C4-2B (cell line): ENCODE measurements around the gene DSPP.

Experiments
- ZFX ChIP-seq: fragments of 450-650 bp; IDR thresholded peaks from 2 replicates; pipeline ENCODE4 v1.6.1; 2017
- TF ChIP-seq, protein P1 (sequence below): fragments of 450-650 bp; conservative IDR thresholded peaks from 2 replicates; pipeline ENCODE4 v1.5.1; 2017; ENCODE audit warnings: mild to moderate bottlenecking

DNA sequence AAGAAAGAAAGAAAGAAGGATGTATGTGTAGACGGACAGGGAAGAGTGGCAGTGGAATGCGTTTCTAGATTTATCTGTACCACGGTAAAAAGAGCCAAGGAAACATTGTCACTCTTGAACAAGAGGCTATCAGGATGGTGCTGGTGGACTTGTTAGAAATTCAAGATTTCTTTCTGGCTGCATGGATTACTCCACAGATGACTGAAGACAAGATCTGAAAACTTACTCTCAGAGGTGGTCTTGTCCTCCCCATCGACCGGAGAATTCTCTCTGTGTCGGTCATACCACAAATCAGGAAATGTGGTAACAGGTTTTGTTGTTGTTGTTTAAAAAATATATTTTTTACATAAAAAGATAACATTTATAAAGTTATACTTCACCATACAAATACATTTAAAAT, 11.8 kb downstream of the DSPP start:
- TF ChIP-seq, protein P1, sequence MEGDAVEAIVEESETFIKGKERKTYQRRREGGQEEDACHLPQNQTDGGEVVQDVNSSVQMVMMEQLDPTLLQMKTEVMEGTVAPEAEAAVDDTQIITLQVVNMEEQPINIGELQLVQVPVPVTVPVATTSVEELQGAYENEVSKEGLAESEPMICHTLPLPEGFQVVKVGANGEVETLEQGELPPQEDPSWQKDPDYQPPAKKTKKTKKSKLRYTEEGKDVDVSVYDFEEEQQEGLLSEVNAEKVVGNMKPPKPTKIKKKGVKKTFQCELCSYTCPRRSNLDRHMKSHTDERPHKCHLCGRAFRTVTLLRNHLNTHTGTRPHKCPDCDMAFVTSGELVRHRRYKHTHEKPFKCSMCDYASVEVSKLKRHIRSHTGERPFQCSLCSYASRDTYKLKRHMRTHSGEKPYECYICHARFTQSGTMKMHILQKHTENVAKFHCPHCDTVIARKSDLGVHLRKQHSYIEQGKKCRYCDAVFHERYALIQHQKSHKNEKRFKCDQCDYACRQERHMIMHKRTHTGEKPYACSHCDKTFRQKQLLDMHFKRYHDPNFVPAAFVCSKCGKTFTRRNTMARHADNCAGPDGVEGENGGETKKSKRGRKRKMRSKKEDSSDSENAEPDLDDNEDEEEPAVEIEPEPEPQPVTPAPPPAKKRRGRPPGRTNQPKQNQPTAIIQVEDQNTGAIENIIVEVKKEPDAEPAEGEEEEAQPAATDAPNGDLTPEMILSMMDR = no peak
- no peak for TF ChIP-seq ZFX
